H1 (cell line): ENCODE data around the gene LRP11. TPM values are rescaled to one million over a fixed set of nuclear protein-coding genes. Genes with fewer than 3 reads are reported as not detected.

Experiments
- KDM4A ChIP-seq: IDR thresholded peaks from one replicate; pipeline ENCODE4 v1.7.1; 2012; ENCODE audit warnings: low read depth, mild to moderate bottlenecking, moderate library complexity, low read length, inconsistent platforms; ENCODE audit not compliant: severe bottlenecking
- TEAD4 ChIP-seq: IDR thresholded peaks from 2 replicates; pipeline ENCODE4 v1.6.1; 2012; ENCODE audit warnings: low read depth, low read length, inconsistent platforms, mixed read lengths
- YY1 ChIP-seq: IDR thresholded peaks from 2 replicates; pipeline ENCODE4 v1.6.1; 2011; ENCODE audit warnings: low read depth, mild to moderate bottlenecking, low read length
- polyA plus RNA-seq, 7 experiments: library from polyadenylated mRNA; depleted of rRNA in 3 of 7; stranded (reverse) in 5 of 7; unstranded in 2 of 7; fragments of >200 nt in 5 of 7; fragments of 200-250 nt in 2 of 7; gene quantifications; 1 replicate in 5 of 7; 2 replicates in 1 of 7; 4 replicates in 1 of 7; pipeline versions ENCODE4 v1.2.1 to v1.2.3, GENCODE V29; 2011 to 2013; ENCODE audit warnings: missing spikeins in 2 of 7, mixed read lengths in 2 of 7
- total RNA-seq: library from RNA; stranded (reverse); fragmentation: NEBNext Ultra II Directional; extraction: Animal tissue kit (Norgen Biotek cat#: 25700); gene quantifications from 2 replicates; pipeline ENCODE4 v1.2.1, GENCODE V29; 2021

LRP11 gene
- total and polyA plus RNA-seq, 2 of the 8 experiments (the other 6 are each of a cell fraction or from before 2014, with no cell fraction given) = 11.0 to 20.0 TPM

DNA sequence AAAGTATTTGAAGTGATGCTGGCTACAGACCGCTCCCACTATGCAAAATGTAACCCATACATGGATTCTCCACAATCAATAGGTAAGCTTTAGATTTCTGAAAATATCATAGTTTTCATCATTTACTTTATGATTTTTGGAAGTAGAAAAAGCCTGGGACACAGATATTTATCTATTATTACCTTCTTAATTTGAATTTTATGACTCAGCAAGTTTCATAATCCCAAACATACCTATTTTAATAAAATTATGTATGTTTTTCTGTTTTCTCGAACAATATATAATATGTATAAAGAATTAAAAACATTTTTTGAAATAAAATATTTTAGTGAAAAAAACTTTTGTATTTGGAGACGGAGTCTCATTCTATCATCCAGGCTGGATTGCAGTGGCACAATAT, 93.0 kb downstream of the LRP11 start (continued):
- no peak for TF ChIP-seq YY1
- no peak for TF ChIP-seq TEAD4
- no peak for TF ChIP-seq KDM4A
